ENCODE measurements around the gene NUP54. TPM values are rescaled to one million over a fixed set of nuclear protein-coding genes. Genes with fewer than 3 reads are reported as not detected.

Gene NUP54
- total RNA-seq, 1 donor from 2014 or later = 64.5 TPM

DNA sequence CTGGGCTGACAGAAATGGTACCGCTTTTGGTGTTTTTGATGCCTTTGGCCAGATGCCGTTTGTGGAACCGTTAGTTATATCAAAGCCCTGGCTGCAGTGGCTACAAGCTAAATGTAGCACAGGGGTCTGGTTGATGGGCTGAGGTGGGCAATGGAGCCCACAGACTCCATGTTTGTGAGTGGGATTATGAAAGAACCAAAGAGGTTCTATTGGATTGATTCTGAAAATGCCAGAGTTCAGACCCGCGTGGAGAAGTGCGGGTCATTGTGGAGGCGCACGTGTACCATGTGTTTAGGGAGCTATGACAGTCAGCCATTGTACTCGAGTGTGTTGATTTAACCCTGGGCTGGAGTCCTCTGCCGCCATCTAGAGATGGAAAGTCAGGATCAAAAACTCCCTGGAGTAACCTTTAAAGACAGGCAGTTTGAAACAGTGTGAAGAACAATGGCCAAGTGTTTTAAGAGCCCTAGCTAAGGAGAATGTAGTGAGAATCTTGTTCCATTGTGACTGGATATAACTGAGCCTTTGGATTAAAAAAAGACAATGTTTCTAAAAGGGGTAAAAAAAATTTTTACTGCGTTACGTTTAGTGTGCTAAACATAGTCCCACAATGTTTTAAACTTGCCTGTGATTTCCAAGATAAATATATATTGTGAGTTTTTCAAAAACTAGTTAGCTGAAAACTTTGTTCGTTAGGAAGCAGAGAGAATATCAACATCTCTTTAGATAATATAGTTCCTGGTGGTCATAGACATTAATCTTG, 61.0 kb downstream of the NUP54 start:
- TF ChIP-seq, protein P1, sequence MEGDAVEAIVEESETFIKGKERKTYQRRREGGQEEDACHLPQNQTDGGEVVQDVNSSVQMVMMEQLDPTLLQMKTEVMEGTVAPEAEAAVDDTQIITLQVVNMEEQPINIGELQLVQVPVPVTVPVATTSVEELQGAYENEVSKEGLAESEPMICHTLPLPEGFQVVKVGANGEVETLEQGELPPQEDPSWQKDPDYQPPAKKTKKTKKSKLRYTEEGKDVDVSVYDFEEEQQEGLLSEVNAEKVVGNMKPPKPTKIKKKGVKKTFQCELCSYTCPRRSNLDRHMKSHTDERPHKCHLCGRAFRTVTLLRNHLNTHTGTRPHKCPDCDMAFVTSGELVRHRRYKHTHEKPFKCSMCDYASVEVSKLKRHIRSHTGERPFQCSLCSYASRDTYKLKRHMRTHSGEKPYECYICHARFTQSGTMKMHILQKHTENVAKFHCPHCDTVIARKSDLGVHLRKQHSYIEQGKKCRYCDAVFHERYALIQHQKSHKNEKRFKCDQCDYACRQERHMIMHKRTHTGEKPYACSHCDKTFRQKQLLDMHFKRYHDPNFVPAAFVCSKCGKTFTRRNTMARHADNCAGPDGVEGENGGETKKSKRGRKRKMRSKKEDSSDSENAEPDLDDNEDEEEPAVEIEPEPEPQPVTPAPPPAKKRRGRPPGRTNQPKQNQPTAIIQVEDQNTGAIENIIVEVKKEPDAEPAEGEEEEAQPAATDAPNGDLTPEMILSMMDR (IDR thresholded peaks at IDR 0.05; ENCODE audit: unreplicated experiment) = no peak
- Mint-ChIP-seq H3K27me3 (ENCODE audit: low read depth) (no peaks in the 10 kb centered on the region), H3K4me3 (peak overlapping the region; percentile 46), H3K36me3 (no peaks in the 10 kb centered on the region), H3K27ac (no peak overlapping the region), H3K4me1 (peaks cover 18% of the 10 kb centered on the region), H3K9me3 (no peaks in the 10 kb centered on the region)
- DNase-seq (ENCODE audit: low spot score in 2 of 2, unreplicated experiment in 2 of 2) = no peak

DNA sequence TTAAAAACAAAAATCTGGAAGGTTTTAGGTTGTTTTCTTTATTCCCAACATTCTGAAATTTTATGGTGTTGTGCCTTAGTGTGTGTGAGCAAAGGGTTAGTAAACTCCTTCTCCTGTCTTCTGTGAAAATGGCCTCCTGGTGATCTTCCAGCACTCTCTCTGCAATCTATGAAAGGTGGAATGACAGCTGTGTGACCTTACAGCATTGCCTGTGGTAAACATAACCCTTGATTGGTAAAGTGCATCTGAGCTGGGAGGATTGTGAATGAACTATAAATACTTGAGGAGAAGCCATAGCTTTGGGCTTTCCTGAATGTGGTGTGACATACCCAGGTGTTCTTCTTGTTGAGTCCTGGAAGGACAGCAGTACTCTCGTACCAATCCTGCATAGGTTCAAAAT, 63.7 kb downstream of the NUP54 start:
- Mint-ChIP-seq H3K4me1 (peaks cover 8% of the 10 kb centered on the region), H3K27ac (no peak overlapping the region), H3K9me3 (no peaks in the 10 kb centered on the region), H3K36me3 (no peaks in the 10 kb centered on the region), H3K27me3 (ENCODE audit: low read depth) (no peaks in the 10 kb centered on the region), H3K4me3 (no peak overlapping the region)
- TF ChIP-seq, protein P1 (IDR thresholded peaks at IDR 0.05; ENCODE audit: unreplicated experiment) = no peak
- no peak for DNase-seq (ENCODE audit: low spot score in 2 of 2, unreplicated experiment in 2 of 2)

DNA sequence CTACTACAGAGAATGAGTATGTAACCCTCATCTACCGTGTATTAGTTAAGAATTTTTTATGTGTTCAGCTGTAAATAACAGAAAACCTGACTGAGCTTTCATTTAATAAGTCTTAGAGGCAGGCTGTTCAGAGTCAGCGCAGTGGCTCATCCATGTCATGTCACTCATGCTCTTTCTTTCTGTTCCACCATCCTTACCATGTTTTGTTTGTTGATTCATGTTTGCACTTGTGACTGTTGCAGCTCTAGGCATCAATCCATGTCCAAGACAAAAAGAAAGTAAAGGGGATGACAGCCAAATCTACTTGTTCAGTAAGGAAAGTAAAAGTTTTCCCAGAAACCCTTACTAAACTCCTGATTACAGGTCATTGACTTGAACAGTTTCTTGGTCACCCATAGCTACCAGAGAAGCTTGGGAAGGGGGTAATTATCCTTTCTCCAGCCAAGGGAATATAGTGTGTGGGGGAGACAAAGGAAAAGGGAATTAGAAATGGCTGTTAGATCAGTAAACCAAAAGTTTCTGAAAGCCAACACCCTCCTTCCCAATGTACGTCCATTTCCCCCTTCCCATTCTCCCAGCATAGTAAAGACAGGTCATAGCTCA, 64.7 kb downstream of the NUP54 start:
- Mint-ChIP-seq H3K36me3 (no peaks in the 10 kb centered on the region), H3K9me3 (no peaks in the 10 kb centered on the region), H3K27me3 (ENCODE audit: low read depth) (no peaks in the 10 kb centered on the region)

DNA sequence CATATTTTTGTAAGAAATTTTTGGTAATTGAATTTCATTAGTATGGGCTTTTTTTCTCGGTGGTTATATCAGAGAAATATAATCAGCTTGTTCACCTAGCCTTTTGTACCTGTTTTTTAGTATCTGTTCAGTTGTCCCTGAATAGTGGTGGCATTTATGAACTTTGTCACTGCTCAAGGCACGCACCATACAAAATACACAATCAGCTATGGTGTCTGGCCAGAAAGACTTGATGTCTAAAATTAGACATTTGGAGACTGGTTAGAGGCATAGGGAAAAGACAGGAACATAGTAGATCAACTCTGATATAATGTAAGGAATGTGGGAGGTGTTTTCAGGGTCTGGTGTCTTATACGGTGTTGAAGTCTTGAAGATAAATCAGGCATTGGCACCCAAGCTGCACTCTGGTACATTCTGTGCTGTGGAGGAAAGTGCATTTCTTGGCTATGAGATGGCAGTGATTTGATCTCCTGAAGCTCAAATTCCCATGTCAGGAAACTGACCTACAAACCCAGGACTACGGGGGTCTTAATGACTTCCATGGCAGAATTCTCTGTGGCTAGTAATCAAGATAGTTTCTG, 70.1 kb downstream of the NUP54 start:
- DNase-seq (ENCODE audit: low spot score in 2 of 2, unreplicated experiment in 2 of 2) = no peak
- no peaks in the 10 kb centered on the region for H3K36me3 Mint-ChIP-seq
- no peak overlapping the region for H3K27ac Mint-ChIP-seq
- H3K4me1 Mint-ChIP-seq = peaks cover 5% of the 10 kb centered on the region
- no peaks in the 10 kb centered on the region for H3K9me3 Mint-ChIP-seq
- no peaks in the 10 kb centered on the region for H3K27me3 Mint-ChIP-seq (ENCODE audit: low read depth)
- no peak overlapping the region for H3K4me3 Mint-ChIP-seq
- TF ChIP-seq, protein P1 (IDR thresholded peaks at IDR 0.05; ENCODE audit: unreplicated experiment) = no peak

More for the DNA sequence above, 64.7 kb downstream of the NUP54 start:
- H3K27ac Mint-ChIP-seq = no peak overlapping the region
- no peak for DNase-seq (ENCODE audit: low spot score in 2 of 2, unreplicated experiment in 2 of 2)
- TF ChIP-seq, protein P1 (IDR thresholded peaks at IDR 0.05; ENCODE audit: unreplicated experiment) = no peak
- no peak overlapping the region for H3K4me3 Mint-ChIP-seq
- peaks cover 5% of the 10 kb centered on the region for H3K4me1 Mint-ChIP-seq

DNA sequence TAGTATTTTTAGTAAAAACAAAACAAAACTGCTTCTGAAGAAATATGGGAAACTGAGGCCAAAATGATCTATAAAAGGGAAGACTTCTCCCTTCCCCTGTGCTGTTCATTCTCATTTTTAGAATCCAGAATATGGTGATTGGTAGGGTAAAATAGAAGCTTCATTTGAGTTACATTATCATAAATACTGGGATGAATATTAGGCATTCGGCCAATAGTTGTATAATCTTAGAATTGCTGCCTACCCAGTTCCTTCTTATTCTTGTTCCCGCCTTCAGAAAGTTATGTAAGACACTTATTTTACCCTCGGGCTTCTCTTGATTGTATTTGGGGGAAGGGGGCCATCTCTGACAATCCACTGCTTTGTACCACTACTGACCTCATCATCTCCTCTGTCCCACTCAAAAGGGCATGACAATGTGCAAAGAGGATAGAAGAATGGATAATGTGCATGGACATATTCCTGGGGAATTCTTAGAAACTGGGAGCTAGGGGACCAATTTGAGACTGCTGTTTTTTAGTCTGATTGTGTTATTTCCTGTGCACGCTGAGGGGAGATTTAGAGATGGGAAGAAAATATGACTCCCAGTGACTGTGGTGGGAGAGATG, 73.1 kb downstream of the NUP54 start:
- Mint-ChIP-seq H3K9me3 (no peaks in the 10 kb centered on the region), H3K27me3 (ENCODE audit: low read depth) (no peaks in the 10 kb centered on the region), H3K4me3 (no peak overlapping the region), H3K27ac (no peak overlapping the region), H3K4me1 (peaks cover 5% of the 10 kb centered on the region), H3K36me3 (no peaks in the 10 kb centered on the region)
- DNase-seq (ENCODE audit: low spot score in 2 of 2, unreplicated experiment in 2 of 2) = no peak
- TF ChIP-seq, protein P1 (IDR thresholded peaks at IDR 0.05; ENCODE audit: unreplicated experiment) = no peak
